GM23338 (cell line): ENCODE measurements around the gene ALDOA. TPM values are rescaled to one million over a fixed set of nuclear protein-coding genes. Genes with fewer than 3 reads are reported as not detected.

Experiments
- ATAC-seq: fragments of 200-7000 bp; cut with Tn5 transposase; 3 replicates; pipeline ENCODE4 v1.9.1; 2020
- DNase-seq: peaks from one replicate; pipeline ENCODE4 v3.0.0-alpha.2; 2015; ENCODE audit warnings: low spot score
- H2AFZ ChIP-seq: fragments of 200-600 bp; sonication (generic); 2 replicates; pipeline ENCODE4 v1.8.0; 2016; ENCODE audit warnings: antibody characterized with exemption, mild to moderate bottlenecking, moderate library complexity
- H3F3A ChIP-seq: fragments of 200-600 bp; sonication (generic); replicated peaks from 2 replicates; pipeline ENCODE4 v1.8.0; 2017; ENCODE audit warnings: antibody characterized with exemption, mixed run types, low read depth
- H3K27ac ChIP-seq: fragments of 200-600 bp; sonication (generic); 2 replicates; pipeline ENCODE4 v1.6.1; 2016; ENCODE audit warnings: low read depth
- H3K27me3 ChIP-seq: fragments of 200-600 bp; sonication (generic); 2 replicates; pipeline ENCODE4 v1.8.0; 2016; ENCODE audit warnings: mild to moderate bottlenecking, mixed run types, moderate library complexity; ENCODE audit not compliant: insufficient read depth
- H3K36me3 ChIP-seq: fragments of 200-600 bp; sonication (generic); 2 replicates; pipeline ENCODE4 v1.8.0; 2016; ENCODE audit warnings: mild to moderate bottlenecking; ENCODE audit not compliant: insufficient read depth
- H3K4me1 ChIP-seq: fragments of 200-600 bp; sonication (generic); 2 replicates; pipeline ENCODE4 v1.8.0; 2016; ENCODE audit warnings: mild to moderate bottlenecking, moderate library complexity; ENCODE audit not compliant: insufficient read depth
- H3K4me2 ChIP-seq: fragments of 200-600 bp; sonication (generic); 2 replicates; pipeline ENCODE4 v1.7.1; 2017; ENCODE audit warnings: mixed run types
- H3K4me3 ChIP-seq: fragments of 200-600 bp; sonication (generic); 2 replicates; pipeline ENCODE4 v1.6.1; 2016; ENCODE audit warnings: mixed run types
- H3K79me2 ChIP-seq: fragments of 200-600 bp; sonication (generic); replicated peaks from 2 replicates; pipeline ENCODE4 v1.8.0; 2017; ENCODE audit warnings: mild to moderate bottlenecking; ENCODE audit not compliant: insufficient read depth
- H3K9me2 ChIP-seq: fragments of 200-600 bp; sonication (generic); 2 replicates; pipeline ENCODE4 v1.8.0; 2017; ENCODE audit not compliant: insufficient read depth
- H4K20me1 ChIP-seq: fragments of 200-600 bp; sonication (generic); replicated peaks from 2 replicates; pipeline ENCODE4 v1.8.0; 2017; ENCODE audit warnings: mild to moderate bottlenecking; ENCODE audit not compliant: insufficient read depth
- H3K27ac Mint-ChIP-seq: 2 replicates; pipeline ENCODE4 v1.8.0; 2020; ENCODE audit warnings: inconsistent platforms, mild to moderate bottlenecking, moderate library complexity, mixed read lengths
- H3K27me3 Mint-ChIP-seq: 3 replicates; pipeline ENCODE4 v1.8.0; 2022; ENCODE audit warnings: low read depth, mild to moderate bottlenecking, moderate library complexity, mixed read lengths, inconsistent platforms; ENCODE audit not compliant: insufficient read depth, poor library complexity
- H3K36me3 Mint-ChIP-seq: 3 replicates; pipeline ENCODE4 v1.8.0; 2021; ENCODE audit warnings: low read depth, mild to moderate bottlenecking, inconsistent platforms, moderate library complexity, mixed read lengths
- H3K4me1 Mint-ChIP-seq: 3 replicates; pipeline ENCODE4 v1.8.0; 2020; ENCODE audit warnings: mild to moderate bottlenecking, inconsistent platforms, mixed read lengths
- H3K4me3 Mint-ChIP-seq: 3 replicates; pipeline ENCODE4 v1.8.0; 2021; ENCODE audit warnings: moderate library complexity, mild to moderate bottlenecking, inconsistent platforms, mixed read lengths
- H3K9me3 Mint-ChIP-seq: 3 replicates; pipeline ENCODE4 v1.8.0; 2020; ENCODE audit warnings: moderate library complexity, mild to moderate bottlenecking, inconsistent platforms, mixed read lengths
- CREB1 ChIP-seq: fragments of 250-450 bp; sonication (Bioruptor Pico); IDR thresholded peaks from 2 replicates; pipeline ENCODE4 v1.5.0; 2020; ENCODE audit warnings: low read depth, mild to moderate bottlenecking, moderate library complexity
- CTCF ChIP-seq, 2 experiments: fragments of 200-600 bp in 1 of 2; sonication (generic) in 1 of 2; conservative IDR thresholded peaks; 2 replicates each; pipeline versions ENCODE4 v1.5.1 to v1.6.1; 2016 to 2017; ENCODE audit warnings: antibody characterized with exemption in 2 of 2, low read depth in 2 of 2, mild to moderate bottlenecking in 2 of 2, moderate library complexity in 1 of 2
- ETS1 ChIP-seq: IDR thresholded peaks from 2 replicates; pipeline ENCODE4 v1.6.1; 2016; ENCODE audit warnings: antibody characterized with exemption
- EZH2 ChIP-seq: fragments of 200-600 bp; sonication (generic); IDR thresholded peaks from one replicate; pipeline ENCODE4 v1.8.0; 2017; ENCODE audit warnings: antibody characterized with exemption, mild to moderate bottlenecking, low read depth; ENCODE audit not compliant: unreplicated experiment
- EZH2phosphoT487 ChIP-seq: fragments of 200-600 bp; sonication (generic); IDR thresholded peaks from one replicate; pipeline ENCODE4 v1.8.1; 2018; ENCODE audit warnings: antibody characterized with exemption; ENCODE audit not compliant: unreplicated experiment
- JUNB ChIP-seq: IDR thresholded peaks from one replicate; pipeline ENCODE4 v1.6.1; 2016; ENCODE audit warnings: antibody characterized with exemption; ENCODE audit not compliant: unreplicated experiment
- POLR2AphosphoS5 ChIP-seq: IDR thresholded peaks from 2 replicates; pipeline ENCODE4 v1.6.1; 2016; ENCODE audit warnings: antibody characterized with exemption, low read depth
- REST ChIP-seq: IDR thresholded peaks from one replicate; pipeline ENCODE4 v1.6.1; 2018; ENCODE audit warnings: antibody characterized with exemption; ENCODE audit not compliant: unreplicated experiment
- STAT1 ChIP-seq: IDR thresholded peaks from one replicate; pipeline ENCODE4 v1.6.1; 2016; ENCODE audit warnings: antibody characterized with exemption; ENCODE audit not compliant: unreplicated experiment
- ZNF114 ChIP-seq: fragments of 250-450 bp; sonication (Bioruptor Pico); IDR thresholded peaks from 2 replicates; pipeline ENCODE4 v1.5.0; 2020; ENCODE audit warnings: mild to moderate bottlenecking, moderate library complexity
- ZNF331 ChIP-seq: fragments of 250-450 bp; sonication (Bioruptor Pico); IDR thresholded peaks from 2 replicates; pipeline ENCODE4 v1.5.0; 2020; ENCODE audit warnings: low read depth, mild to moderate bottlenecking, moderate library complexity
- polyA plus RNA-seq: library from polyadenylated mRNA; unstranded; fragments of >200 nt; fragmentation: Nextera tagmentation; extraction: Ambion mirVana; gene quantifications from 2 replicates; pipeline ENCODE4 v1.2.1, GENCODE V29; 2016
- total RNA-seq: library from RNA; depleted of rRNA; stranded (reverse); fragments of >200 nt; shearing (Covaris generic); gene quantifications from 2 replicates; pipeline ENCODE4 v1.2.3, GENCODE V29; 2014

ALDOA gene
- total and polyA plus RNA-seq, 2 experiments from 2014 or later: 1,054 to 1,306 TPM

- peaks cover 8% of the 10 kb centered on the region; the same call in 1 of the 2 replicates for H3K4me1 ChIP-seq
- TF ChIP-seq ETS1 (no peak), JUNB (no peak), STAT1 (no peak), CTCF (conservative IDR thresholded peaks at IDR 0.05; ENCODE audit: low read depth in 2 of 2) (no peak), POLR2AphosphoS5 (no peak), ZNF331 (CRISPR knock-in tag) (no peak), EZH2 (no peak), ZNF114 (CRISPR knock-in tag) (no peak)
- H3K27me3 ChIP-seq: no peaks in the 10 kb centered on the region
- Mint-ChIP-seq H3K27me3 (peaks cover 11% of the 10 kb centered on the region), H3K9me3 (no peaks in the 10 kb centered on the region; the same call in 2 of the 3 replicates), H3K36me3 (peaks cover 3% of the 10 kb centered on the region; the same call in 2 of the 3 replicates), H3K4me3 (no peak overlapping the region), H3K4me1 (peaks cover 20% of the 10 kb centered on the region), H3K27ac (no peak overlapping the region)
- no peaks in the 10 kb centered on the region for H3K9me2 ChIP-seq
- no peak overlapping the region for H3K27ac ChIP-seq
- no peak overlapping the region for H3K4me2 ChIP-seq
- H3K4me3 ChIP-seq: no peak overlapping the region
- H3F3A ChIP-seq: 0 out of 2 replicates have a peak, but pooled peaks cover 8% of the 10 kb centered on the region
- no peaks in the 10 kb centered on the region for H3K36me3 ChIP-seq
- H3K79me2 ChIP-seq: no peaks in the 10 kb centered on the region
- DNase-seq: no peak
- no peak overlapping the region for H2AFZ ChIP-seq
- no peak for ATAC-seq
- no peaks in the 10 kb centered on the region; the same call in 1 of the 2 replicates for H4K20me1 ChIP-seq
Measured at GRCh38 chr16:30024451-30024850, 41.1 kb upstream of the ALDOA start.

- 0 out of 2 replicates have a peak, but pooled peaks cover 8% of the 10 kb centered on the region for H3F3A ChIP-seq
- no peaks in the 10 kb centered on the region for H3K9me2 ChIP-seq
- ATAC-seq (no peak), DNase-seq (no peak)
- H3K27ac ChIP-seq: no peak overlapping the region
- no peak overlapping the region for H3K4me2 ChIP-seq
- H3K36me3 ChIP-seq: no peaks in the 10 kb centered on the region
- no peaks in the 10 kb centered on the region; the same call in 1 of the 2 replicates for H4K20me1 ChIP-seq
- H3K27me3 Mint-ChIP-seq: peaks cover 13% of the 10 kb centered on the region
- H3K27ac Mint-ChIP-seq: no peak overlapping the region
- no peaks in the 10 kb centered on the region for H3K79me2 ChIP-seq
- H3K4me3 Mint-ChIP-seq: no peak overlapping the region
- H3K36me3 Mint-ChIP-seq: peaks cover 3% of the 10 kb centered on the region; the same call in 2 of the 3 replicates
- TF ChIP-seq ZNF331 (CRISPR knock-in tag) (no peak), STAT1 (no peak), REST (no peak), EZH2 (no peak), EZH2phosphoT487 (no peak), CREB1 (no peak), POLR2AphosphoS5 (no peak)
- H3K9me3 Mint-ChIP-seq: no peaks in the 10 kb centered on the region; the same call in 2 of the 3 replicates
- no peaks in the 10 kb centered on the region for H3K27me3 ChIP-seq
- peaks cover 27% of the 10 kb centered on the region for H3K4me1 Mint-ChIP-seq
- H3K4me1 ChIP-seq: peaks cover 15% of the 10 kb centered on the region
- H3K4me3 ChIP-seq: no peak overlapping the region
- no peak overlapping the region for H2AFZ ChIP-seq
Measured at GRCh38 chr16:30025156-30025555, 40.4 kb upstream of the ALDOA start.
